Heart left ventricle (tissue), 16 donors: ENCODE data around the gene RILP. TPM values are rescaled to one million over a fixed set of nuclear protein-coding genes. Genes with fewer than 3 reads are reported as not detected.

Experiments used
- ATAC-seq, 4 donors: fragments of 200-7000 bp; cut with Tn5 transposase; one replicate each; pipeline ENCODE4 v1.9.1; 2020 to 2022; ENCODE audit warnings: moderate library complexity in 4 of 4, mild to moderate bottlenecking in 3 of 4, moderate number of reproducible peaks in 1 of 4
- DNase-seq, 5 donors: peaks; one replicate each; pipeline ENCODE4 v3.0.0-alpha.2; 2020
- H3K27ac ChIP-seq, 12 donors: fragments of 200-600 bp; sonication (generic) in 4 of 12; one replicate each; pipeline versions ENCODE4 v1.5.0 to v1.8.0; 2016 to 2022; ENCODE audit warnings: mild to moderate bottlenecking in 2 of 12
- H3K27me3 ChIP-seq, 9 donors: fragments of 200-600 bp; sonication (generic) in 2 of 9; one replicate each; pipeline versions ENCODE4 v1.5.1 to v1.8.0; 2016 to 2022; ENCODE audit warnings: mild to moderate bottlenecking in 3 of 9
- H3K36me3 ChIP-seq, 9 donors: fragments of 200-600 bp; sonication (generic) in 2 of 9; one replicate each; pipeline versions ENCODE4 v1.5.0 to v1.8.0; 2018 to 2022; ENCODE audit warnings: mild to moderate bottlenecking in 2 of 9
- H3K4me1 ChIP-seq, 12 donors: fragments of 200-600 bp; sonication (generic) in 4 of 12; one replicate each; pipeline versions ENCODE4 v1.5.0 to v1.8.0; 2016 to 2022; ENCODE audit warnings: mild to moderate bottlenecking in 3 of 12
- H3K4me3 ChIP-seq, 12 donors: fragments of 200-600 bp; sonication (generic) in 4 of 12; one replicate each; pipeline versions ENCODE4 v1.5.0 to v1.8.0; 2017 to 2022; ENCODE audit warnings: mild to moderate bottlenecking in 9 of 12, moderate library complexity in 4 of 12
- H3K9me3 ChIP-seq, 12 donors: fragments of 200-600 bp; sonication (generic) in 4 of 12; one replicate each; pipeline versions ENCODE4 v1.5.0 to v1.8.0; 2016 to 2022; ENCODE audit warnings: mild to moderate bottlenecking in 1 of 12
- CTCF ChIP-seq, 12 donors: fragments of 200-600 bp; sonication (generic) in 4 of 12; IDR thresholded peaks; one replicate each; pipeline versions ENCODE4 v1.5.0 to v1.8.0; 2018 to 2022; ENCODE audit warnings: antibody characterized with exemption in 12 of 12, mild to moderate bottlenecking in 5 of 12
- POLR2A ChIP-seq, 2 donors: fragments of 450-650 bp; IDR thresholded peaks; one replicate each; pipeline ENCODE4 v1.6.1; 2017; ENCODE audit warnings: antibody characterized with exemption in 2 of 2, mild to moderate bottlenecking in 2 of 2, moderate library complexity in 2 of 2
- WGBS, 4 donors: extraction: QIAGEN DNeasy Blood & Tissue Kit in 2 of 4; methylation state at CpG; one replicate each; pipeline versions ENCODE4 v1.1.5 to v1.1.7; 2013 to 2018; 5-methylcytosine and 5-hydroxymethylcytosine counted together
- intact Hi-C, 10 donors: fragments of 100-400 bp; cut with DNase I; formaldehyde crosslinking; loops; one replicate each; pipeline versions ENCODE4 v1.11.1 to v1.14.2; 2022
- polyA plus RNA-seq, 2 donors: library from polyadenylated mRNA; stranded (reverse); fragments of 200-250 nt; gene quantifications; one replicate each; pipeline ENCODE4 v1.2.3, GENCODE V29; 2013
- total RNA-seq, 9 donors: library from RNA; depleted of rRNA in 2 of 9; stranded (reverse); fragments of >200 nt in 2 of 9; fragmentation: NEBNext Ultra II Directional in 3 of 9; extraction: Animal tissue kit (Norgen Biotek cat#: 25700) in 3 of 9; gene quantifications; one replicate each; pipeline versions ENCODE4 v1.1.0 to v1.2.4, GENCODE V29; 2016 to 2023
- donor health status: ischemic (EF 13 %, LVEDD 7.1; RV severe dilation, severe dysfunction).
- donor health status: healthy with polysubstance abuse.
- donor health status: DM: no; HTN: yes; CAD: no.
- donor health status: DM: no; HTN: no; CAD: no.
- donor health status: ischemic (EF 25% LVEDD 6.9; RV normal size, moderate dysfunction).
- donor health status: ischemic (EF 25% LVEDD 5.7; RV mildly dilated, moderate dysfunction).
- donor health status: healthy.
- donor health status: DM: yes; HTN: yes; CAD: no.
- donor health status: ischemic (EF 35%, LVEDD 5.7; RV mildly dilated, moderate dysfunction).
- donor health status: nonischemic (EF 11% LVEDD 7.7; RV severe dilation, severe dysfunction).
- donor health status: DM: yes; HTN: yes; CAD: no.
- donor health status: PGD.
- donor health status: ischemic (EF 29% LVEDD 5.4; RV normal size, mild dysfunction).
- donor health status: nonischemic (EF 23%, LVEDD 6.1; RV moderate dilation, normal function).

Gene RILP
- total and polyA plus RNA-seq, 11 donors, result 37.6 to 130 (median 60.1) TPM

DNA sequence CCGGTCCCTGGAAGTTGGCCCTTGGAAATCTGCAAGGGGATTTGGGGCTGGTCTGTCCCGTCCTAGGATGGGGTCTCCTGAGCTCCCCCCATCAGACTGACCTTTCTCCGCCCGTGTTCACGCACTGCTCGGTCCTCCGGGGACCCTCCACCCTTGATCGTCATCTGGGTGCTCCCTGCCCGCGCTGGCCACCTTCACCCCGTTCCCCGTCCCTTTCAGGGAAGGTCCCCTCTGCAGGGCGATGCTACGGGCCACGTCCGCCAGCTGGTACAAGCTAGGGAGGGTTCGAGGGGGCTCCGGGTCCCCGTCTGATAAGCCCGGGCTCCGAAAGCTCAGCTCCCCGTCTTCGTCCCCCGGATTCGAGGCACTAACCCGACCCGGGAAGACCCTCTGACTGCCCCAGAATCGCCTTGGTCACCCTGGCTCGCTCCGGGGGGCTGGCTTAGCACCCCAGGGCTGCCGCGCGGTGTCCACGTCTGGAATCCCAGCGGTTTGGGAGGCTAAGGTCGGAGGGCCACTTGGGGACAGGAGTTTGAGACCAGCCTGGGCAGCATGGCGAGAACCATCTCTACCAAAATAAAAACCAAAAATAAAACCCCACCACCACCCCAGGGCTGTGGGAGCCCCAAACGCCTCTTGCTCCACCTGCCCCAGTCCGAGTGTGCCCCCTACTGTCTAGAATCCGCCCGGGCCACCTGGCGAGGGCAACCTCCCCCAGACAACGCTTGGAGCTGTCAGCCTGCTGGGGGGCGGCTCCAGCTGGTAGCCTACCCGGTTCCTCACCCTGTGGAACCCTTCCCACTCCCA, 20.0 kb downstream of the RILP start:
- DNase-seq, result peak in 4 of 5 donors; percentile 62 to 89 (median 70)
- peak overlapping the region; percentile 80 to 97 (median 92) for H3K27ac ChIP-seq
- peaks cover 0 to 53% (median 14%) of the 10 kb centered on the region in 12 donors for H3K4me1 ChIP-seq
- 5 to 14% (median 8%) methylated on average over 25 to 45 of the region's 45 CpGs for WGBS, 4 donors
- H3K27me3 ChIP-seq, result no peaks in the 10 kb centered on the region
- no peaks in the 10 kb centered on the region for H3K9me3 ChIP-seq
- no peak for TF ChIP-seq POLR2A (IDR thresholded peaks at IDR 0.05)
- peak; percentile 36 to 65 (median 54) for TF ChIP-seq CTCF (IDR thresholded peaks at IDR 0.05)
- peak; percentile 11 to 38 (median 28) for ATAC-seq
- H3K4me3 ChIP-seq, result peak overlapping the region; percentile 32 to 96 (median 80)
- intact Hi-C loops, result loop anchor here in 9 of 10 donors (1.0 to 10.0 kb wide), 10 partner anchors 13 to 362 kb away; partner anchors contain the start of genes BHLHA9 (in 1 of the 9), SCARF1 (in 1 of the 9) and TRARG1 (in 1 of the 9)
- H3K36me3 ChIP-seq, result peaks cover 0 to 7% (median 3%) of the 10 kb centered on the region in 9 donors

GRCh38 chr17:1628856-1629503, 20.7 kb downstream of the RILP start:
- Histone ChIP-seq H3K36me3 (peaks cover 0 to 9% (median 0%) of the 10 kb centered on the region in 9 donors), H3K27me3 (no peaks in the 10 kb centered on the region), H3K4me3 (peak overlapping the region; percentile 32 to 96 (median 80)), H3K9me3 (no peaks in the 10 kb centered on the region), H3K4me1 (peaks cover 0 to 56% (median 14%) of the 10 kb centered on the region in 12 donors), H3K27ac (peak overlapping the region; percentile 80 to 97 (median 92))
- DNase-seq (peak; percentile 94 to 97 (median 96)), ATAC-seq (peak; percentile 83 to 90 (median 88))
- peak in 11 of 12 donors; percentile 31 to 66 (median 56) for TF ChIP-seq CTCF (IDR thresholded peaks at IDR 0.05)
- TF ChIP-seq POLR2A (IDR thresholded peaks at IDR 0.05), result peak in 1 of 2 donors; percentile 79
- intact Hi-C loops, result loop anchor here in 8 of 10 donors (1.0 to 10.0 kb wide), 9 partner anchors 14 to 362 kb away; partner anchors contain the start of genes BHLHA9 (in 1 of the 8), SCARF1 (in 1 of the 8) and TRARG1 (in 1 of the 8)
- WGBS, 4 donors, result 0 to 1% (median 1%) methylated on average over 35 to 77 of the region's 77 CpGs

GRCh38 chr17:1627982-1628855, 21.4 kb downstream of the RILP start, which contains the start of gene SLC43A2:
Gene SLC43A2 (minus strand): TSS chr17:1628834. CDS start chr17:1627874, 960 bp downstream.
- WGBS, 4 donors, result 0 to 1% (median 1%) methylated on average over 74 to 95 of the region's 95 CpGs
- peak within 1 kb of the TSS; percentile 80 to 97 (median 92) for H3K27ac ChIP-seq
- peak; percentile 74 to 89 (median 88) for ATAC-seq
- H3K27me3 ChIP-seq, result no peaks in the 10 kb centered on the region
- peak; percentile 83 to 91 (median 87) for DNase-seq
- H3K9me3 ChIP-seq, result no peaks in the 10 kb centered on the region
- peaks cover 0 to 56% (median 14%) of the 10 kb centered on the region in 12 donors for H3K4me1 ChIP-seq
- TF ChIP-seq CTCF (IDR thresholded peaks at IDR 0.05), result no peak
- no peak for TF ChIP-seq POLR2A (IDR thresholded peaks at IDR 0.05)
- H3K36me3 ChIP-seq, result peaks cover 0 to 11% (median 0%) of the 10 kb centered on the region in 9 donors
- peak within 1 kb of the TSS; percentile 32 to 96 (median 80) for H3K4me3 ChIP-seq
- intact Hi-C loops, result loop anchor here in 7 of 10 donors (1.0 to 10.0 kb wide), 9 partner anchors 15 to 361 kb away; partner anchors contain the start of genes BHLHA9 (in 1 of the 7), SCARF1 (in 1 of the 7) and TRARG1 (in 1 of the 7)
